Measurements from ENCODE around the gene MBNL3.

- TF ChIP-seq CTCF (IDR thresholded peaks at IDR 0.05) (no peak), SIN3A (IDR thresholded peaks at IDR 0.05; ENCODE audit: borderline replicate concordance, insufficient read depth, low read depth, low read length) (no peak), POLR2AphosphoS5 (IDR thresholded peaks at IDR 0.05; ENCODE audit: low read depth, low read length) (no peak)
Observed at GRCh38 chrX:132382068-132382467, 106.8 kb downstream of the MBNL3 start.
